ENCODE results near the gene MEGF6.

GRCh38 chr1:3470650-3471355 is 140.5 kb downstream of the MEGF6 start:
- TF ChIP-seq, protein P1, sequence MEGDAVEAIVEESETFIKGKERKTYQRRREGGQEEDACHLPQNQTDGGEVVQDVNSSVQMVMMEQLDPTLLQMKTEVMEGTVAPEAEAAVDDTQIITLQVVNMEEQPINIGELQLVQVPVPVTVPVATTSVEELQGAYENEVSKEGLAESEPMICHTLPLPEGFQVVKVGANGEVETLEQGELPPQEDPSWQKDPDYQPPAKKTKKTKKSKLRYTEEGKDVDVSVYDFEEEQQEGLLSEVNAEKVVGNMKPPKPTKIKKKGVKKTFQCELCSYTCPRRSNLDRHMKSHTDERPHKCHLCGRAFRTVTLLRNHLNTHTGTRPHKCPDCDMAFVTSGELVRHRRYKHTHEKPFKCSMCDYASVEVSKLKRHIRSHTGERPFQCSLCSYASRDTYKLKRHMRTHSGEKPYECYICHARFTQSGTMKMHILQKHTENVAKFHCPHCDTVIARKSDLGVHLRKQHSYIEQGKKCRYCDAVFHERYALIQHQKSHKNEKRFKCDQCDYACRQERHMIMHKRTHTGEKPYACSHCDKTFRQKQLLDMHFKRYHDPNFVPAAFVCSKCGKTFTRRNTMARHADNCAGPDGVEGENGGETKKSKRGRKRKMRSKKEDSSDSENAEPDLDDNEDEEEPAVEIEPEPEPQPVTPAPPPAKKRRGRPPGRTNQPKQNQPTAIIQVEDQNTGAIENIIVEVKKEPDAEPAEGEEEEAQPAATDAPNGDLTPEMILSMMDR (IDR thresholded peaks at IDR 0.05): no peak
- TF ChIP-seq POLR2A (IDR thresholded peaks at IDR 0.05): no peak

Measured in right lobe of liver (tissue), 4 donors.